ENCODE data around the gene FNIP1. TPM values are rescaled to one million over a fixed set of nuclear protein-coding genes. Genes with fewer than 3 reads are reported as not detected.

FNIP1 gene
- total RNA-seq, 4 donors from 2014 or later: 40.7 to 75.0 (median 62.8) TPM

GRCh38 chr5:131794586-131794985 lies 2.2 kb downstream of the FNIP1 start:
- TF ChIP-seq POLR2AphosphoS5 (IDR thresholded peaks at IDR 0.05): no peak
- no peak for TF ChIP-seq POLR2A (IDR thresholded peaks at IDR 0.05)
- TF ChIP-seq EP300 (IDR thresholded peaks at IDR 0.05): no peak
- no peak for TF ChIP-seq CTCF (IDR thresholded peaks at IDR 0.05)
- Histone ChIP-seq H3K4me1 (peaks cover 0 to 74% (median 11%) of the 10 kb centered on the region in 3 donors), H3K27ac (no peak overlapping the region), H3K4me3 (peak overlapping the region; percentile 5 to 100), H3K9me3 (no peaks in the 10 kb centered on the region), H3K36me3 (no peaks in the 10 kb centered on the region), H3K27me3 (no peaks in the 10 kb centered on the region)
- ATAC-seq: no peak
- 69 to 74% methylated on average over 4 of the region's 4 CpGs for WGBS, 2 donors (ENCODE audit: low coverage in 1 of 2)

- peaks cover 0 to 77% (median 9%) of the 10 kb centered on the region in 3 donors for H3K4me1 ChIP-seq
- H3K36me3 ChIP-seq: no peaks in the 10 kb centered on the region
- H3K4me3 ChIP-seq: no peak overlapping the region
- WGBS, 2 donors (ENCODE audit: low coverage in 1 of 2): 92 to 100% methylated on average over 2 of the region's 2 CpGs
- no peak overlapping the region for H3K27ac ChIP-seq
- ATAC-seq: no peak
- H3K27me3 ChIP-seq: no peaks in the 10 kb centered on the region
- TF ChIP-seq CTCF (IDR thresholded peaks at IDR 0.05): no peak
- TF ChIP-seq POLR2A (IDR thresholded peaks at IDR 0.05): no peak
- no peak for TF ChIP-seq POLR2AphosphoS5 (IDR thresholded peaks at IDR 0.05)
- TF ChIP-seq EP300 (IDR thresholded peaks at IDR 0.05): no peak
- H3K9me3 ChIP-seq: no peaks in the 10 kb centered on the region
Measured at GRCh38 chr5:131792896-131793295, 3.9 kb downstream of the FNIP1 start.

- H3K27ac ChIP-seq: no peak overlapping the region
- no peak for TF ChIP-seq POLR2AphosphoS5 (IDR thresholded peaks at IDR 0.05)
- TF ChIP-seq CTCF (IDR thresholded peaks at IDR 0.05): no peak
- TF ChIP-seq POLR2A (IDR thresholded peaks at IDR 0.05): no peak
- TF ChIP-seq EP300 (IDR thresholded peaks at IDR 0.05): no peak
- 75 to 94% methylated on average over 2 to 3 of the region's 6 CpGs for WGBS, 2 donors (ENCODE audit: low coverage in 1 of 2)
- ATAC-seq: no peak
- H3K4me1 ChIP-seq: peaks cover 0 to 82% (median 5%) of the 10 kb centered on the region in 3 donors
- no peak overlapping the region for H3K4me3 ChIP-seq
- H3K9me3 ChIP-seq: no peaks in the 10 kb centered on the region
- no peaks in the 10 kb centered on the region for H3K27me3 ChIP-seq
- H3K36me3 ChIP-seq: no peaks in the 10 kb centered on the region
Measured at GRCh38 chr5:131791866-131792265, 5.0 kb downstream of the FNIP1 start.

- WGBS, 2 donors (ENCODE audit: low coverage in 1 of 2): 70 to 86% methylated on average over 2 of the region's 2 CpGs
- Histone ChIP-seq H3K4me1 (peaks cover 0 to 93% (median 5%) of the 10 kb centered on the region in 3 donors), H3K4me3 (no peak overlapping the region), H3K9me3 (no peaks in the 10 kb centered on the region), H3K36me3 (no peaks in the 10 kb centered on the region), H3K27me3 (no peaks in the 10 kb centered on the region), H3K27ac (no peak overlapping the region)
- no peak for TF ChIP-seq POLR2A (IDR thresholded peaks at IDR 0.05)
- TF ChIP-seq CTCF (IDR thresholded peaks at IDR 0.05): no peak
- TF ChIP-seq EP300 (IDR thresholded peaks at IDR 0.05): no peak
- no peak for TF ChIP-seq POLR2AphosphoS5 (IDR thresholded peaks at IDR 0.05)
- no peak for ATAC-seq
Measured at GRCh38 chr5:131790550-131790949, 6.3 kb downstream of the FNIP1 start.

GRCh38 chr5:131789765-131790164 lies 7.1 kb downstream of the FNIP1 start:
- Histone ChIP-seq H3K9me3 (no peaks in the 10 kb centered on the region), H3K4me3 (no peak overlapping the region), H3K36me3 (no peaks in the 10 kb centered on the region), H3K27ac (no peak overlapping the region), H3K4me1 (peaks cover 0 to 88% (median 4%) of the 10 kb centered on the region in 3 donors), H3K27me3 (no peaks in the 10 kb centered on the region)
- TF ChIP-seq EP300 (IDR thresholded peaks at IDR 0.05): no peak
- TF ChIP-seq POLR2AphosphoS5 (IDR thresholded peaks at IDR 0.05): no peak
- TF ChIP-seq POLR2A (IDR thresholded peaks at IDR 0.05): no peak
- no peak for TF ChIP-seq CTCF (IDR thresholded peaks at IDR 0.05)
- WGBS, 2 donors (ENCODE audit: low coverage in 1 of 2): 60 to 71% methylated on average over 3 of the region's 3 CpGs
- no peak for ATAC-seq
